ENCODE measurements around the gene TRAF3IP3.

DNA sequence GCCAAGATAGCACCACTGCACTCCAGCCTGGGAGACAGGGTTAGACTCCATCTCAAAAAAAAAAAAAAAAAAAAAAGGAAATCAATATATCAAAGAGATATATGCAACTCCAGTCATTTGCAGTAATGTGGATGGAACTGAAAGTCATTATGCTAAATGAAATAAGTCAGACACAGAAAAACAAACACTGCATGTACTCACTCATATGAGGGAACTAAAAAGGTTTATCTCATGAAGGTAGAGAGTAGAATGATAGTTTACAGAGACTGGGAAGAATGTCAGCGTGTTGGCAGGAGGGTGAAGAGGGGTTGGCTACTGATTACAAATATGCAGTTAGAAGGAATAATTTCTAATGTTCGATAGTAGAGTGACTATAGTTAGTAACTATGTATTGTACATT lies 38.0 kb upstream of the TRAF3IP3 start:
- TF ChIP-seq, protein P1, sequence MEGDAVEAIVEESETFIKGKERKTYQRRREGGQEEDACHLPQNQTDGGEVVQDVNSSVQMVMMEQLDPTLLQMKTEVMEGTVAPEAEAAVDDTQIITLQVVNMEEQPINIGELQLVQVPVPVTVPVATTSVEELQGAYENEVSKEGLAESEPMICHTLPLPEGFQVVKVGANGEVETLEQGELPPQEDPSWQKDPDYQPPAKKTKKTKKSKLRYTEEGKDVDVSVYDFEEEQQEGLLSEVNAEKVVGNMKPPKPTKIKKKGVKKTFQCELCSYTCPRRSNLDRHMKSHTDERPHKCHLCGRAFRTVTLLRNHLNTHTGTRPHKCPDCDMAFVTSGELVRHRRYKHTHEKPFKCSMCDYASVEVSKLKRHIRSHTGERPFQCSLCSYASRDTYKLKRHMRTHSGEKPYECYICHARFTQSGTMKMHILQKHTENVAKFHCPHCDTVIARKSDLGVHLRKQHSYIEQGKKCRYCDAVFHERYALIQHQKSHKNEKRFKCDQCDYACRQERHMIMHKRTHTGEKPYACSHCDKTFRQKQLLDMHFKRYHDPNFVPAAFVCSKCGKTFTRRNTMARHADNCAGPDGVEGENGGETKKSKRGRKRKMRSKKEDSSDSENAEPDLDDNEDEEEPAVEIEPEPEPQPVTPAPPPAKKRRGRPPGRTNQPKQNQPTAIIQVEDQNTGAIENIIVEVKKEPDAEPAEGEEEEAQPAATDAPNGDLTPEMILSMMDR (conservative IDR thresholded peaks at IDR 0.05 in 1 of 2, IDR thresholded peaks at IDR 0.05 in 1 of 2; ENCODE audit: low read depth in 1 of 2, low read length in 2 of 2): no peak
- TF ChIP-seq EZH2 (IDR thresholded peaks at IDR 0.05; ENCODE audit: low read length, missing control alignments): no peak

Data from fibroblast of lung (primary cell).